ENCODE measurements around the gene C2orf69.

Gene C2orf69

GRCh38 chr2:199914372-199914958, 3.4 kb downstream of the C2orf69 start:
- DNase-seq (ENCODE audit: low read depth in 2 of 2) = no peak

- DNase-seq (ENCODE audit: low read depth in 2 of 2) = no peak
Observed at GRCh38 chr2:199916980-199917379, 5.9 kb downstream of the C2orf69 start.

GRCh38 chr2:199922856-199923255, 11.8 kb downstream of the C2orf69 start:
- DNase-seq (ENCODE audit: low read depth in 2 of 2) = no peak

- DNase-seq (ENCODE audit: low read depth in 2 of 2) = no peak
Observed at GRCh38 chr2:199923924-199924323, 12.8 kb downstream of the C2orf69 start.

- no peak for DNase-seq (ENCODE audit: low read depth in 2 of 2)
Observed at GRCh38 chr2:199926806-199927205, 15.7 kb downstream of the C2orf69 start.

GRCh38 chr2:199928226-199928625, 17.1 kb downstream of the C2orf69 start:
- DNase-seq (ENCODE audit: low read depth in 2 of 2) = no peak

- DNase-seq (ENCODE audit: low read depth in 2 of 2) = no peak
Observed at GRCh38 chr2:199928626-199929025, 17.5 kb downstream of the C2orf69 start.

- no peak for DNase-seq (ENCODE audit: low read depth in 2 of 2)
Observed at GRCh38 chr2:199929262-199929661, 18.2 kb downstream of the C2orf69 start.

GRCh38 chr2:199932312-199932855, 21.3 kb downstream of the C2orf69 start:
- no peak for DNase-seq (ENCODE audit: low read depth in 2 of 2)

- no peak for DNase-seq (ENCODE audit: low read depth in 2 of 2)
Observed at GRCh38 chr2:199933466-199933865, 22.4 kb downstream of the C2orf69 start.

GRCh38 chr2:199936554-199936953, 25.5 kb downstream of the C2orf69 start:
- DNase-seq (ENCODE audit: low read depth in 2 of 2) = no peak

GRCh38 chr2:199940373-199940772, 29.3 kb downstream of the C2orf69 start:
- no peak for DNase-seq (ENCODE audit: low read depth in 2 of 2)

- DNase-seq (ENCODE audit: low read depth in 2 of 2) = no peak
Observed at GRCh38 chr2:199943373-199943772, 32.3 kb downstream of the C2orf69 start.

- DNase-seq (ENCODE audit: low read depth in 2 of 2) = no peak
Observed at GRCh38 chr2:199946196-199946595, 35.1 kb downstream of the C2orf69 start.

- DNase-seq (ENCODE audit: low read depth in 2 of 2) = no peak
Observed at GRCh38 chr2:199946836-199947235, 35.7 kb downstream of the C2orf69 start.

GRCh38 chr2:199950396-199950795, 39.3 kb downstream of the C2orf69 start:
- DNase-seq (ENCODE audit: low read depth in 2 of 2) = no peak

- DNase-seq (ENCODE audit: low read depth in 2 of 2) = no peak
Observed at GRCh38 chr2:199951023-199951422, 39.9 kb downstream of the C2orf69 start.

GRCh38 chr2:199955007-199955338, 43.9 kb downstream of the C2orf69 start:
- DNase-seq (ENCODE audit: low read depth in 2 of 2) = no peak

- DNase-seq (ENCODE audit: low read depth in 2 of 2) = peak; percentile 69 to 70
Observed at GRCh38 chr2:199955339-199956061, 44.4 kb downstream of the C2orf69 start, which contains the start of the genes MAIP1 and TYW5. TSS of gene MAIP1 (plus strand) at chr2:199955582. CDS start at chr2:199955799, 217 bp downstream. TSS of gene TYW5 (minus strand) at chr2:199955491. CDS start at chr2:199955470, 21 bp downstream.

- no peak for DNase-seq (ENCODE audit: low read depth in 2 of 2)
Observed at GRCh38 chr2:199956062-199956380, 44.9 kb downstream of the C2orf69 start.

GRCh38 chr2:199958014-199958413, 46.9 kb downstream of the C2orf69 start:
- DNase-seq (ENCODE audit: low read depth in 2 of 2) = no peak

- DNase-seq (ENCODE audit: low read depth in 2 of 2) = no peak
Observed at GRCh38 chr2:199962203-199962602, 51.1 kb downstream of the C2orf69 start.

- DNase-seq (ENCODE audit: low read depth in 2 of 2) = no peak
Observed at GRCh38 chr2:199966405-199966804, 55.3 kb downstream of the C2orf69 start.
